Endothelial cell of umbilical vein (primary cell): Measurements from ENCODE around the gene DGLUCY. TPM values are rescaled to one million over a fixed set of nuclear protein-coding genes. Genes with fewer than 3 reads are reported as not detected.

Source experiments
- BruUV-seq: library from RNA; stranded (reverse); fragments of 400-500 nt; replicated peaks from 2 replicates; lab custom pipeline; 2021; lab: Mats Ljungman, UMichigan
- CTCF ChIA-PET: fragments of 300-600, 350-600 bp; sonication (Branson Sonifier 250); formaldehyde crosslinking; loops from one replicate; lab custom pipeline; 2021; ENCODE audit warnings: antibody characterized with exemption, inconsistent platforms; lab: Charles Lee
- POLR2A ChIA-PET: fragments of 300-600, 350-600 bp; sonication (Branson Sonifier 250); formaldehyde crosslinking; loops from one replicate; lab custom pipeline; 2021; ENCODE audit warnings: antibody characterized with exemption, inconsistent platforms; lab: Charles Lee
- DNase-seq: peaks from one replicate; pipeline ENCODE4 v3.0.0-alpha.2; 2011; ENCODE audit warnings: low read depth, low spot score
- FAIRE-seq: peaks from 2 replicates; lab custom pipeline; 2011; peaks lifted over from hg19 to GRCh38; lab: Jason Lieb, UNC
- H2AFZ ChIP-seq: 2 replicates; pipeline ENCODE4 v1.6.0; 2012; ENCODE audit warnings: low read depth, low read length, control low read depth, inconsistent platforms
- H3K27ac ChIP-seq: 2 replicates; pipeline ENCODE4 v1.5.1; 2011; ENCODE audit warnings: low read depth, mild to moderate bottlenecking, control low read depth, low read length, moderate library complexity; ENCODE audit not compliant: insufficient read depth
- H3K27me3 ChIP-seq, 2 experiments: 2 replicates each; pipeline versions ENCODE4 v1.6.0 to v1.6.1; 2011; ENCODE audit warnings: low read length in 2 of 2, mixed read lengths in 1 of 2; ENCODE audit not compliant: control insufficient read depth in 2 of 2, insufficient read depth in 2 of 2
- H3K36me3 ChIP-seq, 2 experiments: 2 replicates in 1 of 2; 3 replicates in 1 of 2; pipeline ENCODE4 v1.5.1; 2011; ENCODE audit warnings: low read length in 2 of 2, mild to moderate bottlenecking in 1 of 2, moderate library complexity in 1 of 2; ENCODE audit not compliant: control insufficient read depth in 2 of 2, insufficient read depth in 2 of 2; ENCODE audit errors: extremely low read depth in 1 of 2
- H3K4me1 ChIP-seq: 3 replicates; pipeline ENCODE4 v1.5.1; 2011; ENCODE audit warnings: mild to moderate bottlenecking, low read length; ENCODE audit not compliant: control insufficient read depth, insufficient read depth; ENCODE audit errors: extremely low read depth
- H3K4me2 ChIP-seq: 2 replicates; pipeline ENCODE4 v1.6.1; 2011; ENCODE audit warnings: low read length, control low read depth, mixed read lengths; ENCODE audit not compliant: insufficient read depth
- H3K4me3 ChIP-seq, 3 experiments: fragments of 200-600 bp in 1 of 3; sonication (generic), shearing (Covaris generic) in 1 of 3; replicated peaks in 1 of 3; 2 replicates each; pipeline ENCODE4 v1.5.1; 2011 to 2016; ENCODE audit warnings: control low read depth in 3 of 3, low read length in 3 of 3, mild to moderate bottlenecking in 2 of 3, inconsistent platforms in 1 of 3, low read depth in 1 of 3, moderate library complexity in 1 of 3; ENCODE audit not compliant: insufficient read depth in 1 of 3
- H3K79me2 ChIP-seq: 2 replicates; pipeline ENCODE4 v1.6.0; 2012; ENCODE audit warnings: low read length, inconsistent platforms; ENCODE audit not compliant: control insufficient read depth, insufficient read depth
- H3K9ac ChIP-seq: replicated peaks from 2 replicates; pipeline ENCODE3; 2011; ENCODE audit warnings: low read length, control low read depth; ENCODE audit not compliant: insufficient read depth; ENCODE audit errors: extremely low read depth
- H3K9me1 ChIP-seq: replicated peaks from 3 replicates; pipeline ENCODE4 v1.6.0; 2011; ENCODE audit warnings: mild to moderate bottlenecking, low read length; ENCODE audit not compliant: control insufficient read depth, insufficient read depth; ENCODE audit errors: extremely low read depth
- H3K9me3 ChIP-seq: replicated peaks from 2 replicates; pipeline ENCODE4 v1.5.1; 2012; ENCODE audit warnings: low read length, inconsistent platforms; ENCODE audit not compliant: control insufficient read depth, insufficient read depth
- H4K20me1 ChIP-seq: replicated peaks from 2 replicates; pipeline ENCODE3; 2011; ENCODE audit warnings: mild to moderate bottlenecking, low read length; ENCODE audit not compliant: control insufficient read depth, insufficient read depth; ENCODE audit errors: extremely low read depth
- EZH2 ChIP-seq: IDR thresholded peaks from 2 replicates; pipeline ENCODE4 v1.6.1; 2012; ENCODE audit warnings: borderline replicate concordance, low read depth, mild to moderate bottlenecking, moderate library complexity, low read length, inconsistent platforms; ENCODE audit not compliant: severe bottlenecking
- FOS ChIP-seq: IDR thresholded peaks from 2 replicates; pipeline ENCODE4 v1.6.1; 2011; ENCODE audit warnings: mild to moderate bottlenecking, low read length, moderate library complexity, borderline replicate concordance; ENCODE audit not compliant: insufficient read depth
- GATA2 ChIP-seq: IDR thresholded peaks from 2 replicates; pipeline ENCODE4 v1.7.0; 2011; ENCODE audit warnings: low read depth, mild to moderate bottlenecking, moderate library complexity, mixed read lengths, low read length; ENCODE audit not compliant: insufficient read length, insufficient read depth
- JUN ChIP-seq: IDR thresholded peaks from 2 replicates; pipeline ENCODE4 v1.6.1; 2011; ENCODE audit warnings: borderline replicate concordance, low read depth; ENCODE audit not compliant: insufficient read length, insufficient read depth
- MYC ChIP-seq: IDR thresholded peaks from one replicate; pipeline ENCODE4 v1.6.1; 2011; ENCODE audit warnings: mild to moderate bottlenecking, low read depth, low read length
- POLR2A ChIP-seq: IDR thresholded peaks from 2 replicates; pipeline ENCODE4 v1.6.1; 2012; ENCODE audit warnings: low read depth, mild to moderate bottlenecking, control low read depth, low read length
- POLR2AphosphoS5 ChIP-seq: IDR thresholded peaks from 2 replicates; pipeline ENCODE4 v1.6.1; 2012; ENCODE audit warnings: low read depth, mild to moderate bottlenecking, control low read depth, low read length, moderate library complexity; ENCODE audit not compliant: insufficient read depth
- dilution Hi-C: fragments of 300-500 bp; cut with MboI; formaldehyde crosslinking; loops from one replicate; pipeline ENCODE4 v1.15.0; 2019; ENCODE audit warnings: low sequenced_read_pairs; ENCODE audit not compliant: extremely low pct_ligation_motif_present
- intact Hi-C: fragments of 100-400 bp; cut with micrococcal nuclease; formaldehyde crosslinking; loops from one replicate; pipeline ENCODE4 v1.10.0; 2022
- polyA plus RNA-seq, 4 experiments: library from polyadenylated mRNA; depleted of rRNA in 3 of 4; stranded (reverse) in 3 of 4; unstranded in 1 of 4; fragments of >200 nt; gene quantifications; 2 replicates each; pipeline versions ENCODE4 v1.2.1 to v1.2.3, GENCODE V29; 2011 to 2012; ENCODE audit warnings: missing spikeins in 1 of 4
- total RNA-seq: library from RNA; stranded (reverse); gene quantifications from 2 replicates; pipeline ENCODE4 v1.2.3, GENCODE V29; 2021
- TF ChIP-seq, protein P1 (sequence below), 2 donors: IDR thresholded peaks; 1 replicate in 1 of 2; 2 replicates in 1 of 2; pipeline ENCODE4 v1.5.1; 2011; ENCODE audit warnings: low read length in 2 of 2, mild to moderate bottlenecking in 2 of 2, moderate library complexity in 2 of 2, control low read depth in 1 of 2, inconsistent platforms in 1 of 2, low read depth in 1 of 2; ENCODE audit not compliant: insufficient read depth in 1 of 2; ENCODE audit errors: extremely low read depth in 1 of 2
- TF ChIP-seq, protein P2 (sequence below): IDR thresholded peaks from 2 replicates; pipeline ENCODE4 v1.6.1; 2011; ENCODE audit not compliant: insufficient read depth, insufficient read length

The DGLUCY gene
- total and polyA plus RNA-seq, 2 donors (not counting 3 experiments of a cell fraction or from before 2014, with no cell fraction given), result 40.9 to 65.6 TPM

- H3K27me3 ChIP-seq, result no peaks in the 10 kb centered on the region
- DNase-seq (no peak), FAIRE-seq (no peak)
- BruUV-seq, result no TSS peak
- no peak overlapping the region for H3K4me3 ChIP-seq
- no peak overlapping the region for H3K27ac ChIP-seq
- dilution Hi-C loops, result no loop called here
- TF ChIP-seq EZH2 (no peak), POLR2A (no peak), GATA2 (no peak), POLR2AphosphoS5 (no peak), FOS (no peak), JUN (no peak), MYC (no peak)
- TF ChIP-seq, protein P1, sequence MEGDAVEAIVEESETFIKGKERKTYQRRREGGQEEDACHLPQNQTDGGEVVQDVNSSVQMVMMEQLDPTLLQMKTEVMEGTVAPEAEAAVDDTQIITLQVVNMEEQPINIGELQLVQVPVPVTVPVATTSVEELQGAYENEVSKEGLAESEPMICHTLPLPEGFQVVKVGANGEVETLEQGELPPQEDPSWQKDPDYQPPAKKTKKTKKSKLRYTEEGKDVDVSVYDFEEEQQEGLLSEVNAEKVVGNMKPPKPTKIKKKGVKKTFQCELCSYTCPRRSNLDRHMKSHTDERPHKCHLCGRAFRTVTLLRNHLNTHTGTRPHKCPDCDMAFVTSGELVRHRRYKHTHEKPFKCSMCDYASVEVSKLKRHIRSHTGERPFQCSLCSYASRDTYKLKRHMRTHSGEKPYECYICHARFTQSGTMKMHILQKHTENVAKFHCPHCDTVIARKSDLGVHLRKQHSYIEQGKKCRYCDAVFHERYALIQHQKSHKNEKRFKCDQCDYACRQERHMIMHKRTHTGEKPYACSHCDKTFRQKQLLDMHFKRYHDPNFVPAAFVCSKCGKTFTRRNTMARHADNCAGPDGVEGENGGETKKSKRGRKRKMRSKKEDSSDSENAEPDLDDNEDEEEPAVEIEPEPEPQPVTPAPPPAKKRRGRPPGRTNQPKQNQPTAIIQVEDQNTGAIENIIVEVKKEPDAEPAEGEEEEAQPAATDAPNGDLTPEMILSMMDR (IDR thresholded peaks at IDR 0.05; ENCODE audit: extremely low read depth in 1 of 2, insufficient read depth in 1 of 2, low read depth in 1 of 2, low read length in 2 of 2), result no peak
- TF ChIP-seq, protein P2, sequence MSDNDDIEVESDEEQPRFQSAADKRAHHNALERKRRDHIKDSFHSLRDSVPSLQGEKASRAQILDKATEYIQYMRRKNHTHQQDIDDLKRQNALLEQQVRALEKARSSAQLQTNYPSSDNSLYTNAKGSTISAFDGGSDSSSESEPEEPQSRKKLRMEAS, result no peak
- intact Hi-C loops, result no loop called here
- ChIA-PET CTCF (interaction anchor here (1.0 kb wide), 1 partner anchor 244 kb away, joined by 3 read pairs; no protein-coding TSS in a partner anchor), POLR2A (no interaction called here)
- H3K4me2 ChIP-seq, result no peak overlapping the region
- H3K9ac ChIP-seq, result no peak overlapping the region
- no peaks in the 10 kb centered on the region for H4K20me1 ChIP-seq
- no peaks in the 10 kb centered on the region for H3K36me3 ChIP-seq
- H3K9me3 ChIP-seq, result no peaks in the 10 kb centered on the region
- no peaks in the 10 kb centered on the region for H3K79me2 ChIP-seq
- H3K9me1 ChIP-seq, result no peaks in the 10 kb centered on the region
- no peak overlapping the region for H2AFZ ChIP-seq
- H3K4me1 ChIP-seq, result peaks cover 37% of the 10 kb centered on the region
Observed at GRCh38 chr14:91146661-91147060, 32.8 kb downstream of the DGLUCY start.
